Skeletal muscle satellite cell (primary cell): Measurements from ENCODE around the gene SLC35C1.
"Not testable (repeated sequence)": the region's sequence is repeated elsewhere in the genome, so short reads cannot be mapped to it uniquely, and the experiment has no call there.

Source experiments
- H3K27me3 ChIP-seq: 2 replicates; pipeline ENCODE4 v1.7.0; 2013; ENCODE audit warnings: low read length; ENCODE audit not compliant: control insufficient read depth, insufficient read depth
- H3K36me3 ChIP-seq: 2 replicates; pipeline ENCODE4 v1.7.0; 2013; ENCODE audit warnings: mild to moderate bottlenecking, control low read depth, low read length; ENCODE audit not compliant: insufficient read depth
- H3K4me1 ChIP-seq: 2 replicates; pipeline ENCODE4 v1.7.0; 2013; ENCODE audit warnings: low read length; ENCODE audit not compliant: control insufficient read depth, insufficient read depth
- H3K4me2 ChIP-seq: 2 replicates; pipeline ENCODE4 v1.7.0; 2013; ENCODE audit warnings: mild to moderate bottlenecking, low read length
- H3K4me3 ChIP-seq: 2 replicates; pipeline ENCODE4 v1.7.0; 2013; ENCODE audit warnings: low read length
- H3K9ac ChIP-seq: 2 replicates; pipeline ENCODE4 v1.7.0; 2013; ENCODE audit warnings: mild to moderate bottlenecking, low read depth, low read length, moderate library complexity
- H3K9me3 ChIP-seq: replicated peaks from 2 replicates; pipeline ENCODE4 v1.7.0; 2013; ENCODE audit warnings: mild to moderate bottlenecking, control low read depth, low read length

Gene SLC35C1

GRCh38 chr11:45805305-45806071, 539 bp downstream of the SLC35C1 start:
- Histone ChIP-seq H3K36me3 (peaks cover 11% of the 10 kb centered on the region), H3K27me3 (no peaks in the 10 kb centered on the region), H3K4me1 (peaks cover 25% of the 10 kb centered on the region), H3K9ac (peak overlapping the region; percentile 91), H3K9me3 (no peaks in the 10 kb centered on the region), H3K4me3 (peak overlapping the region; percentile 95), H3K4me2 (peak overlapping the region; percentile 98)

GRCh38 chr11:45806072-45806933, 1.4 kb downstream of the SLC35C1 start:
- peak overlapping the region; percentile 95 for H3K4me3 ChIP-seq
- no peaks in the 10 kb centered on the region for H3K27me3 ChIP-seq
- H3K9me3 ChIP-seq, result no peaks in the 10 kb centered on the region
- H3K4me1 ChIP-seq, result peaks cover 25% of the 10 kb centered on the region
- H3K9ac ChIP-seq, result peak overlapping the region; percentile 91
- peaks cover 19% of the 10 kb centered on the region for H3K36me3 ChIP-seq
- peak overlapping the region; percentile 98 for H3K4me2 ChIP-seq

- Histone ChIP-seq H3K36me3 (peaks cover 27% of the 10 kb centered on the region), H3K4me1 (peaks cover 25% of the 10 kb centered on the region), H3K4me3 (peak overlapping the region; percentile 95), H3K27me3 (no peaks in the 10 kb centered on the region), H3K9ac (peak overlapping the region; percentile 91), H3K4me2 (peak overlapping the region; percentile 98), H3K9me3 (no peaks in the 10 kb centered on the region)
Observed at GRCh38 chr11:45806937-45807791, 2.2 kb downstream of the SLC35C1 start.

GRCh38 chr11:45807792-45808238, 2.9 kb downstream of the SLC35C1 start:
- Histone ChIP-seq H3K27me3 (no peaks in the 10 kb centered on the region), H3K36me3 (peaks cover 32% of the 10 kb centered on the region), H3K4me1 (peaks cover 25% of the 10 kb centered on the region), H3K4me3 (peak overlapping the region; percentile 95), H3K9me3 (no peaks in the 10 kb centered on the region), H3K4me2 (peak overlapping the region; percentile 98), H3K9ac (no peak overlapping the region)

- H3K27me3 ChIP-seq, H3K4me2 ChIP-seq, H3K9me3 ChIP-seq, H3K9ac ChIP-seq, H3K4me3 ChIP-seq: not testable (repeated sequence)
- peaks cover 25% of the 10 kb centered on the region for H3K4me1 ChIP-seq
- peaks cover 32% of the 10 kb centered on the region for H3K36me3 ChIP-seq
Observed at GRCh38 chr11:45808427-45808826, 3.5 kb downstream of the SLC35C1 start.

- peaks cover 25% of the 10 kb centered on the region for H3K4me1 ChIP-seq
Observed at GRCh38 chr11:45809456-45810395, 4.8 kb downstream of the SLC35C1 start.

GRCh38 chr11:45810431-45811108, 5.6 kb downstream of the SLC35C1 start:
- no peaks in the 10 kb centered on the region for H3K27me3 ChIP-seq
- no peak overlapping the region for H3K4me2 ChIP-seq
- H3K36me3 ChIP-seq, result peaks cover 32% of the 10 kb centered on the region
- peaks cover 25% of the 10 kb centered on the region for H3K4me1 ChIP-seq
- no peak overlapping the region for H3K4me3 ChIP-seq
- no peak overlapping the region for H3K9ac ChIP-seq
- H3K9me3 ChIP-seq, result no peaks in the 10 kb centered on the region

More at GRCh38 chr11:45809456-45810395, 4.8 kb downstream of the SLC35C1 start:
- no peak overlapping the region for H3K9ac ChIP-seq
- no peak overlapping the region for H3K4me3 ChIP-seq
- no peaks in the 10 kb centered on the region for H3K9me3 ChIP-seq
- H3K27me3 ChIP-seq, result no peaks in the 10 kb centered on the region
- peaks cover 32% of the 10 kb centered on the region for H3K36me3 ChIP-seq
- no peak overlapping the region for H3K4me2 ChIP-seq

GRCh38 chr11:45811109-45811435, 6.1 kb downstream of the SLC35C1 start:
- H3K36me3 ChIP-seq, result peaks cover 32% of the 10 kb centered on the region
- no peaks in the 10 kb centered on the region for H3K27me3 ChIP-seq
- H3K9ac ChIP-seq, result no peak overlapping the region
- no peak overlapping the region for H3K4me3 ChIP-seq
- no peaks in the 10 kb centered on the region for H3K9me3 ChIP-seq
- peaks cover 20% of the 10 kb centered on the region for H3K4me1 ChIP-seq
- H3K4me2 ChIP-seq, result no peak overlapping the region

- no peaks in the 10 kb centered on the region for H3K9me3 ChIP-seq
- H3K4me2 ChIP-seq, result no peak overlapping the region
- H3K4me3 ChIP-seq, result no peak overlapping the region
- no peaks in the 10 kb centered on the region for H3K27me3 ChIP-seq
- peaks cover 32% of the 10 kb centered on the region for H3K36me3 ChIP-seq
- H3K9ac ChIP-seq, result no peak overlapping the region
- peaks cover 13% of the 10 kb centered on the region for H3K4me1 ChIP-seq
Observed at GRCh38 chr11:45811571-45812290, 6.8 kb downstream of the SLC35C1 start.
